ENCODE measurements around the gene TP53TG3C.
"Not testable (repeated sequence)": the region's sequence is repeated elsewhere in the genome, so short reads cannot be mapped to it uniquely, and the experiment has no call there.

The TP53TG3C gene, protein sequence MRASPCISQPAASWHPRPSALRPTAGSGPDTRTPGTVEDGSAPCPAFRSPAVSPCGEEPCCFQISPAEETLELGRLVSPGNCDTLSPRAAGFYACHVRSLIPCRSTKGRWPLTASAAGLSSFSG

DNA sequence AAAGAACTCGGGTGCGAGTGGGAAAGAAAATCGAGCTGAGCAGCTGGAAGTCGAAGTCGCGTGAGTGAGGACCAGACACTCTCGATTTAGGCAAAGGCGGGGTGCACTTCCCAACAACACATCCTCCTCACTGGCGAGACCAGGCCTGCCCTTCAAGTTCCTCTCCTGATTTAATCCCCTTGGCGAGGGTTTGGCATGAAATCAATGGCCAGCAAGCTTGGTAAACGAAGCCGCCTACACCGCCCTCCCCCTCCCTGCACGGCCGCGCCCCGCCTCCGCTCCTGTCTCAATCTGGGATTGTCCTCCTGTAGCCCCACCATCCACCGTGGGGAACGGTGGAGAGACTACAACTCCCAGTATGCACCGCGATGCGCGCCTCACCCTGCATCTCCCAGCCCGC is at the start of gene TP53TG3C:
Gene TP53TG3C, plus strand, starts transcription at position 301 of the 400 bp plus-strand sequence. Its CDS starts 68 bp downstream, at position 369.
- DNase-seq = not testable (repeated sequence)
